NB4 (cell line): ENCODE measurements around the gene CPE.
"Not testable (repeated sequence)": the region's sequence is repeated elsewhere in the genome, so short reads cannot be mapped to it uniquely, and the experiment has no call there.

Experiments
- DNase-seq: peaks from one replicate; pipeline ENCODE4 v3.0.0; 2010; ENCODE audit warnings: low read depth
- H3K4me3 ChIP-seq: one replicate; pipeline ENCODE4 v1.5.1; 2011; ENCODE audit warnings: mild to moderate bottlenecking, low read depth, low read length, moderate library complexity
- CTCF ChIP-seq: IDR thresholded peaks from one replicate; pipeline ENCODE4 v1.5.1; 2012; ENCODE audit warnings: low read depth, low read length
- MYC ChIP-seq: IDR thresholded peaks from 2 replicates; pipeline ENCODE4 v1.6.1; 2011; ENCODE audit warnings: low read depth, low read length
- POLR2A ChIP-seq: IDR thresholded peaks from 2 replicates; pipeline ENCODE4 v1.6.1; 2011; ENCODE audit warnings: mild to moderate bottlenecking; ENCODE audit not compliant: insufficient read length; ENCODE audit errors: extremely low read depth
- TF ChIP-seq, protein P1 (sequence below): IDR thresholded peaks from 2 replicates; pipeline ENCODE4 v1.6.1; 2011; ENCODE audit warnings: low read depth, low read length

Gene CPE

GRCh38 chr4:165332502-165332901, 46.3 kb upstream of the CPE start:
- no peak for DNase-seq
- H3K4me3 ChIP-seq: peak overlapping the region; percentile 96
- TF ChIP-seq POLR2A (no peak), MYC (no peak), CTCF (no peak)
- TF ChIP-seq, protein P1, sequence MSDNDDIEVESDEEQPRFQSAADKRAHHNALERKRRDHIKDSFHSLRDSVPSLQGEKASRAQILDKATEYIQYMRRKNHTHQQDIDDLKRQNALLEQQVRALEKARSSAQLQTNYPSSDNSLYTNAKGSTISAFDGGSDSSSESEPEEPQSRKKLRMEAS: no peak

DNA sequence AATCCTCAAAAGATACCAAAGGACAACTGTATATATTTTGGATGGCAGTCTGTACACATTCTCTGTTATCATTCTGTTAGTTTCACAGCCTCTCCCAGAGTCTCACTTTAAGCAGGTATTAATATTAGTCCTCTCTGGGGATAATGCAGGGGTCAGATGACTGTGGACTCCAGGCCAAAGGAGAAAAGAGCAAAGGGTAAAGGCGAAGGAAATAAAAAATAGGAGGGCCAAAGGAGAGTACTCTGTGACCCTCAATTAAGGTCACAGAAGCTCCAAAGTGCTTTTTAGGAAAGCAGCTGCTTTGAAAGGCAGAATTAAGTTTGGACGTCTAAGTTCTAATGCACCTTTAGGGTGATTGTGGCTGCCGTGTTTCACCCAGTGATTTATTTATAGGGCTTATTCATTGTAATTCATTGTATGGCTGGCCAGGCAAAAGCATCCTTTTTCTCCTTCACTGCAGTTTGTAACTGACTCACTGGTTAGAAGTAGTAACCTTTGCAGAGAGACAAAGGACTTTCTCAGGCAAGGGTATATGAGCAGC, 43.6 kb upstream of the CPE start:
- no peak overlapping the region for H3K4me3 ChIP-seq
- no peak for DNase-seq
- TF ChIP-seq, protein P1: no peak
- no peak for TF ChIP-seq MYC
- no peak for TF ChIP-seq POLR2A
- TF ChIP-seq CTCF: no peak

GRCh38 chr4:165336743-165337142, 42.1 kb upstream of the CPE start:
- no peak for DNase-seq
- no peak for TF ChIP-seq CTCF
- TF ChIP-seq, protein P1: no peak
- TF ChIP-seq POLR2A: no peak
- no peak for TF ChIP-seq MYC
- no peak overlapping the region for H3K4me3 ChIP-seq

- not testable (repeated sequence) for H3K4me3 ChIP-seq, DNase-seq
Measured at GRCh38 chr4:165342340-165342739, 36.5 kb upstream of the CPE start.

DNA sequence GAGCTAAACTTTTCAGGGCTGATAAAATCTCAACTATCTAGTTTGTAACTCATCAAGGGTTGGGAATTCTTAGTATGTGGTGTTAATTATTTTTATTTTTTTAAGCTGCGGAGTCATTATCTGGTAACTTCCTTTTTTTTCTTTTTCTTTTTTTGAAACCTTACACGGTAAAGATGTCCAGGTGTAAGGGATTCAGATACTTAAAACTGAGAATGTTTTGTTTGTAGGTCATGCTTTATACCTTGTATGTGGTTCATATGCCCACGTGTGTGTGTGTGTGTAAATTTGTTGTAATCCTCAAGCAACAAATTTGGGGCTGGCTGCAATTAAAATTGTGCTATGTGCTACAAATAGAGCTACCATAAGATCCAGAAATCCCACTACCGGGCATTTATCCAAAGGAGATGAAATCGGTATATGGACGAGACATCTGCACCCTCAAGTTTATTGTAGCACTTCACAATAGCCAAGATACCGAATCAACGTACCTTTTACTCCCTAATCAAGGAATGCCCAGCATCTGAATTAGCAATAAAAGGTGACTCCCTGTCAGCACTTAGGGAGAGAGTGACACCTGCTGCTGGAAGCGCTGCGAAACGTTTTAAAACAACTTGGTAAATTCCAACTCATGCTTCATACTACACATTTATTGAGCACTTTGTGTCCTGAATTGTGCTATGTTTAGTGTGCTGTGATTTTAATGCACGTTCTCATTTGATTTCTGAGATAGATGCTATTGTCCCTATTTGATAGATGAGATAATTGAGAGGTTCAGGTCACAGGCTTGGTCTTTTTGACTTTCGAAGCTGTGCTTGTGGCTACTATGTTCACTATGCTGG, 35.2 kb upstream of the CPE start:
- DNase-seq: peak; percentile 36
- no peak overlapping the region for H3K4me3 ChIP-seq
- TF ChIP-seq MYC (no peak), CTCF (peak; percentile 10)

DNA sequence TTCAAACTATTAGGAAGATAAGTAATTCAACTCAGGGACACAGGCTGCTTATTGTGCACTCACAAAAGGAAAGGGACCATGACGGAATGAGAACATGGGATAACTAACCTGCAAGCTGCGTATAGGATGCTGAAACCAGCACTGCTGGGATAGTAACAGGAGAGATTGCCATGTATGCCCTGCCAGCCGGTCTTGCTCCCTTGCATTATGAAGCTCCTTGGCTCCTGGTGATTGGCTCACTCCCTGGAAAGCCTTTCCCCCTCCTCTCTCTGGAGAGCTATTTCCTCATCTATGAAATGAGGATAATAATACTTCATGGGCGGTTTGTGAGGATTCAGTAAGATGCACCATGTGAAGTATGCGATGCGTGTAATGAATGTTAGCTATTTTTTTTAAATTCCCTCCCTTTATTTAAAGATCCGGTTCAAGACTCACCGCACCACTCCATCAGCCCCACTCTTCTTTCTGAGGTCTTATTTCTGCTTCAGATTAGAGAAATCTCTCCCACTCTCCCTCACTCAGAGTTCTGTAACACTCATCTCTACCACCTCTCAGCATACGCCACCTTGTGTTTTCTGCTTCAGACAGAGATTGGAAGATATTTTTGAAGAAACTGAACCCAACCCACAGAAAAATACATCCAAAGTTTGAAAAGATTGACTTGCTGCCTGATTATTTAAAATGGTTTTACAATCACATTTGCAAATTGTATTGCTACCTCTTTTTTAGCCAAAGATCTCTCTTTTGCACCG, 33.0 kb upstream of the CPE start:
- no peak overlapping the region for H3K4me3 ChIP-seq
- TF ChIP-seq MYC (no peak), CTCF (no peak), POLR2A (no peak)
- TF ChIP-seq, protein P1: no peak
- DNase-seq: no peak
